Gastroesophageal sphincter (tissue), 3 donors: ENCODE results near the gene SOCS3.

Experiments used
- CTCF ChIP-seq, 4 experiments: fragments of 200-600 bp in 2 of 4; fragments of 450-650 bp in 2 of 4; sonication (generic) in 1 of 4; IDR thresholded peaks; one replicate each; pipeline ENCODE4 v1.5.1; 2017 to 2019; ENCODE audit warnings: antibody characterized with exemption in 4 of 4, mild to moderate bottlenecking in 2 of 4, moderate library complexity in 2 of 4
- EP300 ChIP-seq: sonication (generic); formaldehyde crosslinking; IDR thresholded peaks from one replicate; pipeline ENCODE4 v1.6.1; 2017; ENCODE audit warnings: antibody characterized with exemption, mild to moderate bottlenecking
- POLR2A ChIP-seq, 2 donors: fragments of 450-650 bp; IDR thresholded peaks; one replicate each; pipeline ENCODE4 v1.6.1; 2017; ENCODE audit warnings: antibody characterized with exemption in 2 of 2, mild to moderate bottlenecking in 2 of 2, moderate library complexity in 1 of 2
- POLR2AphosphoS5 ChIP-seq: sonication (generic); formaldehyde crosslinking; IDR thresholded peaks from one replicate; pipeline ENCODE4 v1.6.1; 2017; ENCODE audit warnings: antibody characterized with exemption

- TF ChIP-seq CTCF (IDR thresholded peaks at IDR 0.05) (peak in 1 of 4 experiments; percentile 16), POLR2AphosphoS5 (peak; percentile 98), POLR2A (IDR thresholded peaks at IDR 0.05) (peak; percentile 97 to 100), EP300 (no peak)
These were observed at the start of gene SOCS3 for GRCh38 chr17:78359997-78360370.
